ENCODE measurements around the gene SMARCC1.

The SMARCC1 gene

GRCh38 chr3:47578691-47579632, 202.7 kb downstream of the SMARCC1 start, which contains the start of gene CSPG5:
Gene CSPG5, minus strand, starts transcription at chr3:47578865. Its CDS starts 172 bp downstream, at chr3:47578693.
- H3K4me3 ChIP-seq (ENCODE audit: low read depth, low read length), result peak within 1 kb of the TSS; percentile 59
- H3K27ac ChIP-seq, result peak within 1 kb of the TSS; percentile 67
- DNase-seq, result peak; percentile 85
- no peaks in the 10 kb centered on the region for H3K27me3 ChIP-seq (ENCODE audit: insufficient read depth, low read depth, severe bottlenecking)
- H3K9me3 ChIP-seq (ENCODE audit: severe bottlenecking), result peaks cover 4% of the 10 kb centered on the region
- H3K36me3 ChIP-seq, result no peaks in the 10 kb centered on the region
- TF ChIP-seq CTCF (IDR thresholded peaks at IDR 0.05; ENCODE audit: low read depth, low read length), result no peak

- TF ChIP-seq CTCF (IDR thresholded peaks at IDR 0.05; ENCODE audit: low read depth, low read length), result no peak
- H3K27ac ChIP-seq, result no peak overlapping the region
- no peaks in the 10 kb centered on the region for H3K27me3 ChIP-seq (ENCODE audit: insufficient read depth, low read depth, severe bottlenecking)
- peaks cover 4% of the 10 kb centered on the region for H3K9me3 ChIP-seq (ENCODE audit: severe bottlenecking)
- peak overlapping the region; percentile 59 for H3K4me3 ChIP-seq (ENCODE audit: low read depth, low read length)
- H3K36me3 ChIP-seq, result no peaks in the 10 kb centered on the region
- peak; percentile 29 for DNase-seq
These were observed 203.5 kb downstream of the SMARCC1 start for GRCh38 chr3:47578119-47578632.

GRCh38 chr3:47577583-47578118, 204.0 kb downstream of the SMARCC1 start:
- H3K4me3 ChIP-seq (ENCODE audit: low read depth, low read length), result no peak overlapping the region
- H3K27me3 ChIP-seq (ENCODE audit: insufficient read depth, low read depth, severe bottlenecking), result no peaks in the 10 kb centered on the region
- TF ChIP-seq CTCF (IDR thresholded peaks at IDR 0.05; ENCODE audit: low read depth, low read length), result no peak
- peaks cover 4% of the 10 kb centered on the region for H3K9me3 ChIP-seq (ENCODE audit: severe bottlenecking)
- H3K36me3 ChIP-seq, result no peaks in the 10 kb centered on the region
- no peak for DNase-seq
- H3K27ac ChIP-seq, result no peak overlapping the region

- Histone ChIP-seq H3K4me3 (ENCODE audit: low read depth, low read length) (no peak overlapping the region), H3K27me3 (ENCODE audit: insufficient read depth, low read depth, severe bottlenecking) (no peaks in the 10 kb centered on the region), H3K36me3 (no peaks in the 10 kb centered on the region), H3K9me3 (ENCODE audit: severe bottlenecking) (no peaks in the 10 kb centered on the region), H3K27ac (no peak overlapping the region)
- no peak for TF ChIP-seq CTCF (IDR thresholded peaks at IDR 0.05; ENCODE audit: low read depth, low read length)
- DNase-seq, result no peak
These were observed 208.2 kb downstream of the SMARCC1 start for GRCh38 chr3:47573190-47574172.

GRCh38 chr3:47571391-47572175, 210.1 kb downstream of the SMARCC1 start:
- no peak for TF ChIP-seq CTCF (IDR thresholded peaks at IDR 0.05; ENCODE audit: low read depth, low read length)
- H3K27me3 ChIP-seq (ENCODE audit: insufficient read depth, low read depth, severe bottlenecking), result no peaks in the 10 kb centered on the region
- H3K36me3 ChIP-seq, result no peaks in the 10 kb centered on the region
- H3K9me3 ChIP-seq (ENCODE audit: severe bottlenecking), result no peaks in the 10 kb centered on the region
- DNase-seq, result peak; percentile 67
- no peak overlapping the region for H3K27ac ChIP-seq
- H3K4me3 ChIP-seq (ENCODE audit: low read depth, low read length), result no peak overlapping the region

Measured in WERI-Rb-1 (cell line).